WI38 (cell line): ENCODE measurements around the gene UNC50.
A peak's percentile ranks its signal among the peaks of the same experiment; 100 is the strongest.

Experiments used
- H3K4me3 ChIP-seq: 2 replicates; pipeline ENCODE4 v1.5.1; 2011; ENCODE audit warnings: low read depth, mild to moderate bottlenecking, control low read depth, low read length
- CTCF ChIP-seq: IDR thresholded peaks from 2 replicates; pipeline ENCODE4 v1.5.1; 2012; ENCODE audit warnings: low read depth, mild to moderate bottlenecking, control low read depth, low read length

UNC50 gene

GRCh38 chr2:98601532-98602132, 6.8 kb upstream of the UNC50 start:
- H3K4me3 ChIP-seq = no peak overlapping the region
- TF ChIP-seq CTCF = peak; percentile 57

GRCh38 chr2:98604547-98604946, 3.8 kb upstream of the UNC50 start:
- TF ChIP-seq CTCF = no peak

DNA sequence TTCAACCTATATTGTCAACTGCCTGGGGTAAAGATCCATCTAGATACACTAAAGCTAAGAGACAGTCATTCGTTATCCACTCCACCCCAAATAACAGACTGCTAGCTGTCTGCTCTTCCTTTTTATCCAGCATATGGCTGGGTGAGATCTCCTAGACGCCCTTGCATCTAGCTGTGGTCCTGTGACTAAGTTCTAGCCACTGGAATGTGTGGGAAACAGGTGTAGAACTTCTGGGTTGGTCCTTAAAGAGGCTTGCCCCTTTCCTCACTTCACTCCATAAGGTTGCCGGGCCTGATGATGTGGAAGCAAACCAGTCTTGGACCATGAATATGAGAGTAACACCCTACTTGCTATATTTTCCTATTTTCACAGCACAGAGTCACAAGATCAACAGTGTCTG, 3.3 kb upstream of the UNC50 start:
- H3K4me3 ChIP-seq = no peak overlapping the region
- no peak for TF ChIP-seq CTCF

More at GRCh38 chr2:98604547-98604946, 3.8 kb upstream of the UNC50 start:
- H3K4me3 ChIP-seq = no peak overlapping the region

- no peak for TF ChIP-seq CTCF
- H3K4me3 ChIP-seq = no peak overlapping the region
Measured at GRCh38 chr2:98606431-98606830, 2.0 kb upstream of the UNC50 start.

- H3K4me3 ChIP-seq = peak overlapping the region; percentile 79
- no peak for TF ChIP-seq CTCF
Measured at GRCh38 chr2:98607104-98607503, 1.3 kb upstream of the UNC50 start.

DNA sequence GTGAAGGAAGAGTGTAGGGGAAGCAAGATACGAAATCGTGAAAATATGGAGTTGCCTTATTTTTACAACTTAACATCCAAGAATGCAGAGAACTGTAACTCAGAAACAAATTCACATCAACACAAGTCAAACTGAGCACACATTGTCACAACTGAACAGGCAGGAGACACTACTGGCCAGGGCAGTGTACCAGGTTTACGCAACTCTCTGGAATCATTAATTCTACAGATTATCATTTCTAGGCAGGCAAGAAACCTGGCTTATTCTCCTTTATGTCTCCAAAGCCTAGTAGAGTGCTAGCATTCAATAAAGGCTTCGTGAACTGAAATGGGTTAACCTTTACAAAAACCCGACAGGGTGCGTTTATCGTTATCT, 661 bp upstream of the UNC50 start:
- peak overlapping the region; percentile 79 for H3K4me3 ChIP-seq
- no peak for TF ChIP-seq CTCF

- no peak for TF ChIP-seq CTCF
- H3K4me3 ChIP-seq = peak overlapping the region; percentile 79
Measured at GRCh38 chr2:98608962-98609604, 694 bp downstream of the UNC50 start.
